ENCODE measurements around the gene GRIK5.
A peak's percentile ranks its signal among the peaks of the same experiment; 100 is the strongest.

The GRIK5 gene

GRCh38 chr19:42093926-42094325, 23.9 kb upstream of the GRIK5 start:
- no peak for DNase-seq

GRCh38 chr19:42093505-42093904, 23.5 kb upstream of the GRIK5 start:
- DNase-seq: no peak

GRCh38 chr19:42092350-42092749, 22.3 kb upstream of the GRIK5 start:
- no peak for DNase-seq

GRCh38 chr19:42091742-42092141, 21.7 kb upstream of the GRIK5 start:
- DNase-seq: no peak

GRCh38 chr19:42091300-42091699, 21.3 kb upstream of the GRIK5 start:
- DNase-seq: no peak

- DNase-seq: no peak
Observed at GRCh38 chr19:42090672-42091071, 20.7 kb upstream of the GRIK5 start.

- DNase-seq: no peak
Observed at GRCh38 chr19:42089772-42090171, 19.8 kb upstream of the GRIK5 start.

- DNase-seq: no peak
Observed at GRCh38 chr19:42089191-42089750, 19.3 kb upstream of the GRIK5 start.

- DNase-seq: no peak
Observed at GRCh38 chr19:42088471-42089190, 18.6 kb upstream of the GRIK5 start.

- no peak for DNase-seq
Observed at GRCh38 chr19:42086770-42087550, 17.0 kb upstream of the GRIK5 start.

- DNase-seq: no peak
Observed at GRCh38 chr19:42086188-42086736, 16.3 kb upstream of the GRIK5 start.

- no peak for DNase-seq
Observed at GRCh38 chr19:42083537-42083936, 13.5 kb upstream of the GRIK5 start.

GRCh38 chr19:42081584-42082203, 11.7 kb upstream of the GRIK5 start:
- peak; percentile 17 for DNase-seq

- DNase-seq: no peak
Observed at GRCh38 chr19:42080764-42081375, 10.9 kb upstream of the GRIK5 start.

- DNase-seq: no peak
Observed at GRCh38 chr19:42079886-42080763, 10.1 kb upstream of the GRIK5 start.

GRCh38 chr19:42079276-42079669, 9.3 kb upstream of the GRIK5 start:
- no peak for DNase-seq

GRCh38 chr19:42078538-42079275, 8.7 kb upstream of the GRIK5 start:
- DNase-seq: no peak

- no peak for DNase-seq
Observed at GRCh38 chr19:42078058-42078457, 8.1 kb upstream of the GRIK5 start.

GRCh38 chr19:42076380-42076944, 6.5 kb upstream of the GRIK5 start:
- no peak for DNase-seq

GRCh38 chr19:42075616-42076379, 5.8 kb upstream of the GRIK5 start, which contains the start of gene ZNF574:
TSS of gene ZNF574 (plus strand) at chr19:42076166. CDS start at chr19:42078607, 2,441 bp downstream.
- peak; percentile 100 for DNase-seq
